OCI-LY1 (cell line): Measurements from ENCODE around the gene HOXD3.

Experiments used
- H2AFZ ChIP-seq: fragments of 200-600 bp; sonication (generic), shearing (Covaris generic); 2 replicates; pipeline ENCODE4 v1.6.0; 2014; ENCODE audit warnings: antibody characterized with exemption, mild to moderate bottlenecking, low read length
- H3F3A ChIP-seq: fragments of 200-600 bp; sonication (generic), shearing (Covaris generic); 2 replicates; pipeline ENCODE4 v1.6.0; 2014; ENCODE audit warnings: mild to moderate bottlenecking, antibody characterized with exemption, low read length, moderate library complexity; ENCODE audit not compliant: insufficient read depth
- H3K27ac ChIP-seq: fragments of 200-600 bp; sonication (generic); 2 replicates; pipeline ENCODE4 v1.5.1; 2014; ENCODE audit warnings: low read length, mixed run types, mild to moderate bottlenecking, low read depth; ENCODE audit not compliant: poor library complexity, severe bottlenecking
- H3K27me3 ChIP-seq: fragments of 200-600 bp; sonication (generic); 2 replicates; pipeline ENCODE4 v1.6.0; 2014; ENCODE audit warnings: antibody characterized with exemption, mild to moderate bottlenecking, low read length, moderate library complexity; ENCODE audit not compliant: insufficient read depth
- H3K36me3 ChIP-seq: fragments of 200-600 bp; sonication (generic); 2 replicates; pipeline ENCODE4 v1.6.1; 2014; ENCODE audit warnings: mild to moderate bottlenecking, antibody characterized with exemption, low read length, moderate library complexity, mixed read lengths; ENCODE audit not compliant: insufficient read depth
- H3K4me1 ChIP-seq: fragments of 200-600 bp; sonication (generic); 2 replicates; pipeline ENCODE4 v1.5.1; 2014; ENCODE audit warnings: mild to moderate bottlenecking, low read length, moderate library complexity; ENCODE audit not compliant: insufficient read depth, severe bottlenecking
- H3K4me2 ChIP-seq: fragments of 200-600 bp; sonication (generic), shearing (Covaris generic); 2 replicates; pipeline ENCODE4 v1.6.1; 2014; ENCODE audit warnings: low read length
- H3K4me3 ChIP-seq: fragments of 200-600 bp; sonication (generic); 2 replicates; pipeline ENCODE4 v1.5.1; 2014; ENCODE audit warnings: low read length, low read depth, mild to moderate bottlenecking, mixed read lengths; ENCODE audit not compliant: poor library complexity, severe bottlenecking
- H3K79me2 ChIP-seq: fragments of 200-600 bp; shearing (Covaris generic); 2 replicates; pipeline ENCODE4 v1.6.1; 2016; ENCODE audit warnings: mixed run types, low read length, mixed read lengths; ENCODE audit not compliant: insufficient read depth
- H3K9ac ChIP-seq: fragments of 200-600 bp; sonication (generic), shearing (Covaris generic); 2 replicates; pipeline ENCODE4 v1.6.1; 2014; ENCODE audit warnings: mild to moderate bottlenecking, low read length, mixed read lengths
- H3K9me2 ChIP-seq: fragments of 200-600 bp; sonication (generic), shearing (Covaris generic); 2 replicates; pipeline ENCODE4 v1.6.1; 2014; ENCODE audit warnings: low read depth, mild to moderate bottlenecking, low read length, mixed read lengths
- H3K9me3 ChIP-seq: fragments of 200-600 bp; shearing (Covaris generic); 2 replicates; pipeline ENCODE4 v1.6.1; 2014; ENCODE audit warnings: low read length, mixed read lengths
- H4K20me1 ChIP-seq: fragments of 200-600 bp; sonication (generic), shearing (Covaris generic); 2 replicates; pipeline ENCODE4 v1.6.0; 2016; ENCODE audit warnings: mild to moderate bottlenecking, low read length; ENCODE audit not compliant: insufficient read depth
- CTCF ChIP-seq: fragments of 200-600 bp; sonication (generic), shearing (Covaris generic); IDR thresholded peaks from 2 replicates; pipeline ENCODE4 v1.5.1; 2017; ENCODE audit warnings: mild to moderate bottlenecking, antibody characterized with exemption, low read length, moderate library complexity, mixed read lengths
- EZH2 ChIP-seq: fragments of 200-600 bp; sonication (generic), shearing (Covaris generic); IDR thresholded peaks from 2 replicates; pipeline ENCODE4 v1.8.0; 2017; ENCODE audit warnings: borderline replicate concordance, mixed run types, mild to moderate bottlenecking, antibody characterized with exemption, low read length, moderate library complexity, mixed read lengths

Gene HOXD3

GRCh38 chr2:176147210-176147799 lies 9.8 kb upstream of the HOXD3 start:
- Histone ChIP-seq H3K4me3 (no peak overlapping the region), H3K9me3 (no peaks in the 10 kb centered on the region), H2AFZ (no peak overlapping the region), H3K4me1 (no peaks in the 10 kb centered on the region), H3K27ac (no peak overlapping the region), H4K20me1 (no peaks in the 10 kb centered on the region), H3F3A (no peaks in the 10 kb centered on the region), H3K27me3 (0 out of 2 replicates have a peak, but pooled peaks cover 3% of the 10 kb centered on the region), H3K36me3 (no peaks in the 10 kb centered on the region), H3K9me2 (no peaks in the 10 kb centered on the region), H3K79me2 (no peaks in the 10 kb centered on the region), H3K4me2 (no peak overlapping the region), H3K9ac (no peak overlapping the region)
- TF ChIP-seq CTCF (no peak), EZH2 (no peak)

- TF ChIP-seq CTCF (no peak), EZH2 (no peak)
- no peak overlapping the region for H3K27ac ChIP-seq
- no peaks in the 10 kb centered on the region for H3K4me1 ChIP-seq
- no peak overlapping the region for H3K4me2 ChIP-seq
- no peak overlapping the region for H3K9ac ChIP-seq
- H4K20me1 ChIP-seq: no peaks in the 10 kb centered on the region
- no peak overlapping the region for H2AFZ ChIP-seq
- H3K9me2 ChIP-seq: no peaks in the 10 kb centered on the region
- 0 out of 2 replicates have a peak, but pooled peaks cover 3% of the 10 kb centered on the region for H3K27me3 ChIP-seq
- no peaks in the 10 kb centered on the region for H3K79me2 ChIP-seq
- H3F3A ChIP-seq: no peaks in the 10 kb centered on the region
- no peaks in the 10 kb centered on the region for H3K36me3 ChIP-seq
- no peaks in the 10 kb centered on the region for H3K9me3 ChIP-seq
- no peak overlapping the region for H3K4me3 ChIP-seq
These were observed 9.2 kb upstream of the HOXD3 start for GRCh38 chr2:176147800-176148496.

GRCh38 chr2:176148751-176149421 lies 8.2 kb upstream of the HOXD3 start:
- no peak overlapping the region for H3K4me2 ChIP-seq
- no peaks in the 10 kb centered on the region for H3K36me3 ChIP-seq
- no peak overlapping the region for H3K4me3 ChIP-seq
- no peak for TF ChIP-seq EZH2
- no peak for TF ChIP-seq CTCF
- no peaks in the 10 kb centered on the region for H3K79me2 ChIP-seq
- no peaks in the 10 kb centered on the region for H3K9me2 ChIP-seq
- H3K9ac ChIP-seq: no peak overlapping the region
- no peaks in the 10 kb centered on the region for H3K9me3 ChIP-seq
- no peaks in the 10 kb centered on the region for H3F3A ChIP-seq
- H3K27ac ChIP-seq: no peak overlapping the region
- H3K4me1 ChIP-seq: no peaks in the 10 kb centered on the region
- no peak overlapping the region for H2AFZ ChIP-seq
- no peaks in the 10 kb centered on the region for H4K20me1 ChIP-seq
- 0 out of 2 replicates have a peak, but pooled peaks cover 3% of the 10 kb centered on the region for H3K27me3 ChIP-seq
